8988T (cell line): Measurements from ENCODE around the gene FBXL19.
"Not testable (repeated sequence)": the region's sequence is repeated elsewhere in the genome, so short reads cannot be mapped to it uniquely, and the experiment has no call there.

Source experiments
- DNase-seq: peaks from one replicate; pipeline ENCODE4 v3.0.0; 2011

The FBXL19 gene

DNA sequence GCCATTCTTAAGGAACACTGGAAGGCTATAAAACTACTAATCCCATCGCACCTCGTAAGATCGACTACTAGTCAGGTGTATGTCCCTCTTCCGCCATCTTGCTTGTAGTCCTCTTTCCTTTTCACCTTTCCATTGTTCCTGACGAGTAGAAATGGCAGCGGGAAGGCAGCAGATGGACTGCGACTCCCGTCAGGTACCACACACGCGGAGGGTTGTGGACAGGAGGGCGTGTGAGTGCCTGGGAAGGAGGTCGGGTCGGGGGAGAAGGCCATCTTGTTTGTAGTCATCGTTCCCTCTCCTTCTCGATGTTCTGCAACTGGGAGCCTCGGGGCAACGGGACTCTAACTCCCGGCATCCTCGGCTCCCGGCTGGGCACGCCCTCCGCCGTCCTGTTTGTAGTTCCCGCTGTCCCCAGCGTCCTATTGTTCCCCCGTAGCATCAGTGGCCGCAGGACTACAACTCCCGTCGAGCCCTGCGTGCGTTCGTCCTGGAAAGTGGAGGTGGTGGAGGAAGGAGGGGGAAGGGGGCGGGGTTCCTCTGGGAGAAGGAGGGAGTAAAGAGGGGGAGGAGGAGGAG is 324 bp upstream of the FBXL19 start:
- DNase-seq = peak; percentile 84

DNA sequence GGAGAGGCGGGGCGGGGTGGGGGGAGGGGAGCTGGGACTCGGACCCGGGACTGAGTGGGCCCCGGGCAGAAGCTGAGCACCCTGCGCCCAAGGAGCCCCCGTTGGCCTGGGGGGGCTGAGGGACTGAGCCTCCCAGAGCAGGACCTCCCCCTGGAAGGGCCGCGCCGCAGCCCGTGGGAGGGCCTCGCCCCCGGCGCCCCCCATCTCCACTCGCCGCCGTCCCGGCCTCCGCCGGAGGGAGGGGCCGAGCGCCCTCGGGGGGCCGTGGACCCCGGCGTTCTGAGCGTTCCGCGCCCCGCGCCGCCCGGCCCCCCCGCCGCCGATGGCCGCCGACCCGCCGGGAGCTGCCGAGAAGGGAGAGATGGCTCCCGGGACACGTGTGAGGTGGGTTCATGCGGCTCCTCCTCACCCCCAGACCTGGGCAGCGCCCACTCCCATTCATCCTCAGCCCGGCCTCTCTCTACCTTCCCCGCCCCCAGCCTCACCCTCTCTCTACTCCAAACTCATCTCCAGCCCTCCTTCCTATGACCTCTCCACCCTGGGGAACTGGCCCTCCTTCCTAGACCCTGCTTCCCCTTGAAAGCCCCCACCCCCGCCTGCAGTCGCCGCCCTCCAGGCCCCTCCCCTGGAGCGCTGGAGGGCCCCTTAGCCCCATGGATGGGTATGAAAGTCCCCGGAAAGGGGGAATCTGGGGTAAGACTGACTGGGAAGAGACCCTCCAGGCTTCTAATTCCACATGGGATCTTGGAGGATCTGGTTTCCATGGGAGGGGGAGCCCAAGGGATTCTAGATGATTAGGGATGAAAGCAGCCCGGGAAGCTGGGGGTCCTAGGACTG is 922 bp downstream of the FBXL19 start:
- peak; percentile 35 for DNase-seq

DNA sequence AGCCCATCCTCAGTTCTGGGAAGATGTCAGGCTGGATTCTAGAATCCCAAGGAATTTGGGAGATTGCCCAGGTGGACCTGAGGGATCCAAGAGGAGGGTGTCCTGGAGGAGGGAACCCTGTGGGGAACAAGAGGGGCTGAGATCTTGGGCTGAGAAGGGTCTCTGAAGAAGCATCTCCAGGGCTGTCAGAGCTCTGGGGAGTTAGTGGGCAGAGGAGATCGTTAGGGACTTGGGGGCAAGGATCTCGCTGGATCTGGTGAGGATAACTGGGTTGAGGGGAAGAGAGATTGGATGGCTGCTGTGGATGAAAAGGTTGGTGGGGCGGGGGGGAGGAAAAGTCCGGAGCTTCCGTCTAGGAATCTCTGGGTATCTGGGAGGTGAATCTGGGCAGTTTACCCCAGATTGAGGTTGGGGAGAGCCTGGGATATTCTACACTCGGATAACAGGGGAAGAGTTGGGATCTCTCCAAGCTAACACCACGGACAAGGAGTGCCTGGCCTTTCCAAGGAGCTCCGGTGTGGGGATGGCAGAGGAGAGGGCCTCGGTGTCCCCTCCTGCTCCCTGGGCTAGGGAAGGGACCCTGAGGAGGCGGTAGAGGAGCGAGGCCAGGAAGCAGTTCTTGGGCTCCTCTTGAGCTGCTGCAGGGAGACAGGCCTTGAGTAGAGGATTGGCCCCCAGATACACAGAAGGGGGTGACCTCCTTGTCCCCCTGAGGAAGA is 1.7 kb downstream of the FBXL19 start:
- DNase-seq = no peak

DNA sequence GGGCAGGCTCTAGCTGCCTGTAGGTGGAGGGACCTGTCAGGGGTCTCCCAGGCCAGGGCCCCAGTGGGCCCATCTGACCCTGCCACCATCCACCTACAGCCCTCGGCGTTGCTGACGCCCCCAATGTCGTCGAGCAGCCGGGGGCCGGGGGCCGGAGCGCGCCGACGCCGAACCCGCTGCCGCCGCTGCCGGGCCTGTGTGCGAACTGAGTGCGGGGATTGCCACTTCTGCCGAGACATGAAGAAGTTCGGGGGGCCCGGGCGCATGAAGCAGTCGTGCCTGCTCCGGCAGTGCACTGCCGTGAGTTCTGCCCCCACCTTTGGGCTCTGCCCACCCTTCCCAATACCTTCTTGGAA is 2.2 kb downstream of the FBXL19 start:
- DNase-seq = no peak

DNA sequence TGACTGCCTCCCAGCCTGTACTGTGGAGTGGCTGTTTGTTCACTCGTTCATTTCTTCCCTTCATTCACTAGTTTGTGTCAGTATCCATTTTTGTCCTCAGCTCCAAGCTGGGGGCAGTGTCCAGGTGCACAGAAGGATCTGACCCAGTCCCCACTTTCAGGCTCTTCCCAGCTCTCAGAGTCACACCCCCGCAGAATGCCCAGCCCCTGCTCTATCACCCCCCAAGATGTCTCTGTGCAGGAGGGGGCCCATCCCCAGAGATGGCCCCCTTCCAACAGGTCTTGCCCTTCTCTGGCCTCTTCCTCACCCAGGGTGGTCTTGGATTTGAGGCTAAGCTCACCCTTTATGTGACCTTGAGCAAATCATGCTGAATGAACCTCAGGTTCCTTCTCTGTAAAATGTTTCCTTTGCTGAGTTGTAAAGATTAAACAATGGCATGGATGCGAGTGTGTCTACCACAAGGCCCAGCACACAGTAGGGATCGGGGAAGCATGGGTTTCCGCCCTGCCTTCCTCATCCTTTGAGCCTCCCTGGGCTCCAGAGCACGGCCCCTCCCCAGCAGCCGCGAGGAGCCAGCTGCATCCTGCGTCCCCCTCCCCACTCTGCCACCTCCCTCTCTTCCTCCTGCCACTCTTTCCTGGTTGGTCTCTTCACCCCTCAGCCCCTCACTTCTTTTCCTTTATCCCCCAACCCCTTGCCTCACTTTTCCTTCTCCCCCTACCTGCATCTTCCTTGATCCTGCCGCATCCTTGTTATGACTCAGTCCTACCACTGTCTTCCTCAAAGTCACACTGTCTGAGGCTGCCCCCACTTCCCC is 2.8 kb downstream of the FBXL19 start:
- DNase-seq = no peak

DNA sequence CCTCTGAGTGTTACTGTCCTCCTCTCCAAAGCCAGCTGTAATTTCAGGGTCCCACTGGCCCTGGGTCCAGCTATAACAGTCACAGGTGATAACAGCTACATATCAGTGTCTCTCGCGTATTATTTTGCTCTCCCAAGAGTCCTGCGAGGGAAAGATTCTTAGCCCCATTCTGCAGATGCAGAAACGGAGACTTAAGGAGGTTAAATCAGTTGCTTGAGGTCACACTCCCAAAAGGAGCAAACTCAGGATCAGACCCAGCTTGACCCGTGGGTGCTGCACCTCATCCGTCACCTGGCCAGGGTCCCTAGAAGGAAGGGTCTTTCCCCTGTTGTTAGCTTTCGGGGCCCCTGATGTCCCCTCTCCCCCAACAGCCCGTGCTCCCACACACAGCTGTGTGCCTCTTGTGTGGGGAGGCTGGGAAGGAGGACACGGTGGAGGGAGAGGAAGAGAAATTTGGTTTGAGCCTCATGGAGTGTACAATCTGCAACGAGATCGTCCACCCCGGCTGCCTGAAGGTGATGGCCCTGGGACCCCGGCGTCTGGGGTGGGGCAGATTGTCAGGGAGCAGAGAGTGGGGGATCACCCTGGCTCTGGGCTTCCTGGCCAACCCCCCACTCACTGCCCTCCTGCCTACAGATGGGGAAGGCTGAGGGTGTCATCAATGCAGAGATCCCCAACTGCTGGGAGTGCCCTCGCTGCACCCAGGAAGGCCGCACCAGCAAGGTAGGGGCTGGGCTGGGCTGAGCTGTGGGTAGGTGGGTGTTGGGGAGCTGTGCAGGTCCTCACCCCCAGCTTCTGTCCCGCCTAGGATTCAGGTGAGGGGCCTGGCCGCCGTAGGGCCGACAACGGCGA is 3.8 kb downstream of the FBXL19 start:
- no peak for DNase-seq

DNA sequence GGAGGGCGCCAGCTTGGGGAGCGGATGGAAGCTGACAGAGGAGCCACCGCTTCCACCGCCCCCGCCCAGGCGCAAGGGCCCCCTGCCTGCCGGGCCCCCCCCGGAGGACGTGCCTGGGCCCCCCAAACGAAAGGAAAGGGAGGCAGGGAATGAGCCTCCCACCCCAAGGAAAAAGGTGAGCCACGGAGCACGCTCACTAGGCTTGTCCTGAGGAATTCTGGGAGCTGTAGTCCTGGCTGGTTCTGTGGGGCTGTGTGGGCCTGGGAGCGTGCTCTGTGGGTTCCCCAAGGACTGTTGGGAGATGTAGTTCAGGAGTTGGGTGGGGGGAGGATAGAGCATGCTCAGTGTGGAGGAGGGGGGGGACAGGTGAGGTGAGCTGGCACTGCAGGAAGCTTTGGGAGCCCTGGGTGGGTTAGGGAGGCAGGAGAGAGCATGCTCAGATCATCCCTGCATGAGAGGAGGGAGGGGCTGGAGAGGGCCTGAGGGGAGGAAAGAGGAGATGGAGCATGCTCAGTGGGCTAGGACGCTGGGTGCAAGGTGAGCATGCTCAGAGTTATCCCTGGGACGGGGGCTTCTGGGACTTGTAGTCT is 4.5 kb downstream of the FBXL19 start:
- DNase-seq = peak; percentile 90

DNA sequence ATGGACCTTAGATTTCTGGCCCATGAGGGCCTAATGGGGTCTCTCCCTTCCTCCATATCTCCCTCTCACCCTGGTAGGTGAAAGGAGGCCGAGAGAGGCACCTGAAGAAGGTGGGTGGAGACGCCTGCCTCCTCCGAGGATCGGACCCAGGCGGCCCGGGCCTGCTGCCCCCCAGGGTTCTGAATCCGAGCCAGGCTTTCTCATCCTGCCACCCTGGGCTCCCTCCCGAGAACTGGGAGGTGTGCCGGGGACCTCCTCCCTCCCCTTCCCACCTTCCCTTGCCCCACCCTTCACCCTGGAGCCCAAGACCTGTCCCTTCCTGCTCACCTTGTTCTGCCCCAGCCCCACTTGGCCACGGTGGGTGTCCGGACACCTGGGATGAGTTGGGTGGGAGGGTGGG is 5.0 kb downstream of the FBXL19 start:
- no peak for DNase-seq

DNA sequence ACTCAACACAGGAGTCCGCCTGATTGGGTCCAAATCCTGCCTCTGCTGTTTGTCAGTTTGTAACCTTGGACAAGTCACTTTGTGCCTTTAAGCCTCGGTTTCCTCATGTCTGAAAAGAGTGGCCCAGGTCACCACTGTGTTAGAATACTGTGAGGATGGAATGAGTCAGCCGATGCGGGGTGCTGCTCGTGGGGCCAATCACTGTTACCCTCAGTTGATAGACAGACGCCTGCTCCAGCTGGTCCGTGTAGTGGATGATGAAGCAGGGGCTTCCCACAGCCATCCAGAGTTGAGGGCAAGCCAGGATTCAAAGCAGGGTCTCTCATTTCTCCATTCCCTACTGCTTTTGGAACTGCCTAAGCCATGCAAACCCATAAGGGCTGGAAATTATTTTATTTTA is 5.8 kb downstream of the FBXL19 start:
- DNase-seq = no peak

DNA sequence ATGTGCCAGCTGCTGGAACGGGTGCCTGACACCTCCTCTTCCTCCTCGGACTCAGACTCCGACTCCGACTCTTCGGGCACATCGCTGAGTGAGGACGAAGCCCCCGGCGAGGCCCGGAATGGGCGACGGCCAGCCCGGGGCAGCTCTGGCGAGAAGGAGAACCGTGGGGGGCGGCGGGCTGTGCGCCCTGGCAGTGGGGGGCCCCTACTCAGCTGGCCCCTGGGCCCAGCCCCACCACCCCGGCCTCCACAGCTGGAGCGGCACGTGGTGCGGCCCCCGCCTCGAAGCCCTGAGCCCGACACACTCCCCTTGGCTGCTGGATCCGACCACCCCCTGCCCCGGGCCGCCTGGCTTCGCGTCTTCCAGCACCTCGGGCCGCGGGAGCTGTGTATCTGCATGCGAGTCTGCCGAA is 6.8 kb downstream of the FBXL19 start:
- DNase-seq = no peak

DNA sequence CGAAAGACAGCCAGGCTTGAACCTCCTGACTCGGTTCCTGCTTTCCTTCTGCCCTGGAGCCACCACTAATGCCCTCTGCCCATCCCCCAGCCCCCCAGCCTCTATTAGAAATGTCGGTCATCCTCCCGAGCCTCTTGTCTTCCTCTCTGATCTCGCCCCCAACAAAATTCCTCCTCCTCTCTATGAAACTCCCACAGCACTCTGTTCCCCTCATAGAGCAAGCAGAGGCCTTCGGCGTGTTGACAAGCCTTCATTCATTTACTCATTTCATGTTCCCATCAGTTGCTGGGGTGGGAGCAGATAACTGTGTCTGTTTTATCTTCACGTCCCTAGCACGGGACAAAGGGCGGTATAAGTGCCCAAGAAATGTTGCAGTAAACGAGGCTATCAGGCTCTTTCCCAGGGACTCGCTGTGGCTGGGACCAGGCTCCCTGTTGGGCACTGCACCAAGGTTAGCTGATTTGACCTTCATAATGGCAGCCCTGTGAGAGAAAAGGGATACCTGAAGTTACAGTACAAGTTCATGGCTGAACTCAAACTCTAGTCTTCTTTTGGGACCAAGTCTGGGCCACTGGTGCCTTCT is 7.8 kb downstream of the FBXL19 start:
- no peak for DNase-seq

DNA sequence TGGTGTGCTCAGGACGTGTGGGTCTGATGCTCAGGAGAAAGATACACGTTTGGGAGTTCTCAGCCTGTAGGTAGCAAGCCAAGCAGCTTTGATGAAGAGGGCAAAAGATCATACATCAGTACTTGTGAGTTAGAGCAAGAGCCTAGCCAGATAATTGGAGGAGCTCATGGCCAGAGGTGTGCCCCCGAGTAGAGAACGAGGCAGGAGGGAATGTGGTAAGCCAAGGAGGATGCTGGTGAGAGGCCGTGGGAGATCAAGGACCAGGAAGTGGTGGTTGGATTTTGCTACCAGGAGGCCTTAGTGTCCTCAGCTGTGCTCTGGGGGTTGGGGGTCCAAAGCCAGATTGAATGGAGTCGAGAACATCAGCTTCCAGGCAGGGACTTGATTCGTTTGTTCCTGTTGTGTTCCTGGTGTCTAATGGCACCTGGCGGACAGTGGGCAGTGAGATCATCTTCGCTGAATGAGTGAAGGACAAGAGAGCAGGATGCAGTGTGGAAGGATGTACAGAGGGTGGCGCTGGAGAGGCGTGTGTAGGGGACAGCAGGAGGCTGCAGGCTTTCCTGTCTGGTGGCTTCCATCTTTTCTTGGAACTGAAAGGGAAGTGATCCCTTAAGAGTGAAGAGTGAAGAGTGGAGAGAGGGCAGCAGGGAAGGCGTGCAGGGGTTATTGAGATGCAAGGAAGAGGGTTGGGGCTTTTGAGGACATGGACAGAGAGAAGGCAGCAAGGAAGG is 11.6 kb downstream of the FBXL19 start:
- no peak for DNase-seq

DNA sequence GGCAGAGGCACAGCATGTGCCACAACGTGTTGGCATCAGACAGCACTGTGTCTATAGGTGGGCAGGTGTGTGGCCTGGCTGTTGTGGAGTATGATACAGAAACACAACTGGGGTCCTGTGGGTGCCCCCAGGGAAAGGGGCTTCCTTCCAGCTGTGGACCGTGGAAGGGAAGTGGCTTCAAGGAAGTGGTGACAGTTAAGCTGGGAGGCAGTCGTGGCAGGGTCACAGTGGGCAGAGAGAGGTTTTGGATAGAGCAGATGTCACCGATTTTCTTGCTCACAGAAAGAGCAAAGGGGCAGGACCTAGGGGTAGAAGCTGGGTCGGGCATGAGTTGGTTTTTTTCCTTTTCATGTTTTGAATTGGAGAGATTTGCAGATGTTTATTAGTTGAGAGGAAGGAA is 14.3 kb downstream of the FBXL19 start:
- DNase-seq = no peak

DNA sequence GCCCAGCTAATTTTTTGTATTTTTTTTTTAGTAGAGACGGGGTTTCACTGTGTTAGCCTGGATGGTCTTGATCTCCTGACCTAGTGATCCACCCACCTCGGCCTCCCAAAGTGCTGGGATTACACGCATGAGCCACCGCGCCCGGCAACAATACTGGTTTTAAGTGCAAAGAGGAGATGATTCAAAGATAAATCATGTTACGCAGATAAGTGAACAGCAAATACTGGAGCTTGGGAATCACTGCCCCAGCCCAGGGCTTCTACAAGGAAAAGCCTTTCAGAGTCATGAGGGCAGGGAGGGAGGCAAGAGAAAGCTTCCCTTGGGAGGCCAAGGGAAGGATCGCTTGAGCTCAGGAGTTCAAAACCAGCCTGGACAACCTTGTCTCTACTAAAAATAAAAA is 16.2 kb downstream of the FBXL19 start:
- not testable (repeated sequence) for DNase-seq

DNA sequence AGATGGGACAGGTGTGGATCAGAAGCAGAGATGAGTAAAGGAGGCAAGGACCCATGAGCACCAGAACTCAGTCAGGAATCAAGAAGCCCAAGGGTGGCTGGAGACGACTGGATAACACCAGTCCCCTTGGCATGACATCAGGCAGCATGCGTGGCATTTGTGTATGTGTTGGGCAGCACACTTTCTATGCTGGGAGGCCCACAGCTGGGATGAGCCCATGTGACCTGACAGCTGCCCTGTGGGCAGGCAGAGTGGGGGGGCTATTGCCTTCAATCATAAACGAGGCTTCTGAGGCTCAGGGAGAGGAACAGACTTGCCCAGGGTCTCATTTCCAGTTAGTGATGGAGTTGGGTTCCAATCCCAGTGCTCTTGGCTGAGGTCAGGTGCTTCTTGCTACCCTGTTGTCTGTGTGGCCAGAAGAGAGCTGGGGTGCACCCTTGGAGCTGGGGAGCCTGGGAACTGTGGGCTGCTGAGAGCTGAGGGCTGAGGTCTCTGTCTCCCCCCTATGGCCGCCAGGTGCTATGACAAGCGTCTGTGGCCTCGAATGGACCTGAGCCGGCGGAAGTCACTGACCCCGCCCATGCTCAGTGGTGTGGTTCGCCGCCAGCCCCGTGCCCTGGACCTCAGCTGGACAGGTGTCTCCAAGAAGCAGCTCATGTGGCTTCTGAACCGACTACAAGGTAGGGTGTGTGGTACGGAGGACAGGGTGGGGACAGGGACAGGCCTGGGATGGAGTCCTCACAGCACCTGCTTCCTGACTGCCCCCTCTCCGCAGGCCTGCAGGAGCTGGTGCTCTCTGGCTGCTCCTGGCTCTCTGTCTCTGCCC is 18.4 kb downstream of the FBXL19 start:
- DNase-seq = no peak

DNA sequence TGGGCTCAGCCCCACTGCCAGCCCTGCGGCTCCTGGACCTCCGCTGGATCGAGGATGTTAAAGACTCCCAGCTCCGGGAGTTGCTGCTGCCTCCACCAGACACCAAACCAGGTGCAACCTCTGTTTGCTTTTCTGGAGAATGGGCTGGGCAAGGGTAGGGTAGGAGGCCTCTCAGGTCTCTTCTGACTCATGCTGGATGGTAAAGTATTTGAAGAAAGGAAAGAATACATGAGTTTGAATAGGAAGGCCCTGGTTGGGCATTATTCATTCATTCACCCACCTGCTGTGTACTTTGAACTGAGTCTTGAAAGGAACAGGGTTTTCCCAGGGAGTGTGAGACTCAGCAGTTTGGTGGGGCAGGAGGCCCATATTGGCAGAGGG is 19.0 kb downstream of the FBXL19 start:
- no peak for DNase-seq

DNA sequence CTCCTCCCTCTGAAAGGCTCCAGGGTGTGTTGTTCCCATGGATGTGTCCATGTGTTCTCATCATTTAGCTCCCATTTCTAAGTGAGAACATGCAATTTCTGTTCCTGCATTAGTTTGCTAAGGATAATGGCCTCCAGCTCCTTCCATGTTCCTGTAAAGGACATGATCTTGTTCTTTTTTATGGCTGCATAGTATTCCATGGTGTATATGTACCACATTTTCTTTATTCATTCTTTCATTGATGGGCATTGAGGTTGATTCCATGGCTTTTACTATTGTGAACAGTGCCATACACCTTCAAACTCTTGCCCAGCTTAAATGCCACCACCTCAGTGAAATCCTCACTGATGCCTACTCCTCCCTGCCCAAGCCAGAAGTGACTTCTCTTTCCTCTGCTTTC is 21.0 kb downstream of the FBXL19 start:
- no peak for DNase-seq

DNA sequence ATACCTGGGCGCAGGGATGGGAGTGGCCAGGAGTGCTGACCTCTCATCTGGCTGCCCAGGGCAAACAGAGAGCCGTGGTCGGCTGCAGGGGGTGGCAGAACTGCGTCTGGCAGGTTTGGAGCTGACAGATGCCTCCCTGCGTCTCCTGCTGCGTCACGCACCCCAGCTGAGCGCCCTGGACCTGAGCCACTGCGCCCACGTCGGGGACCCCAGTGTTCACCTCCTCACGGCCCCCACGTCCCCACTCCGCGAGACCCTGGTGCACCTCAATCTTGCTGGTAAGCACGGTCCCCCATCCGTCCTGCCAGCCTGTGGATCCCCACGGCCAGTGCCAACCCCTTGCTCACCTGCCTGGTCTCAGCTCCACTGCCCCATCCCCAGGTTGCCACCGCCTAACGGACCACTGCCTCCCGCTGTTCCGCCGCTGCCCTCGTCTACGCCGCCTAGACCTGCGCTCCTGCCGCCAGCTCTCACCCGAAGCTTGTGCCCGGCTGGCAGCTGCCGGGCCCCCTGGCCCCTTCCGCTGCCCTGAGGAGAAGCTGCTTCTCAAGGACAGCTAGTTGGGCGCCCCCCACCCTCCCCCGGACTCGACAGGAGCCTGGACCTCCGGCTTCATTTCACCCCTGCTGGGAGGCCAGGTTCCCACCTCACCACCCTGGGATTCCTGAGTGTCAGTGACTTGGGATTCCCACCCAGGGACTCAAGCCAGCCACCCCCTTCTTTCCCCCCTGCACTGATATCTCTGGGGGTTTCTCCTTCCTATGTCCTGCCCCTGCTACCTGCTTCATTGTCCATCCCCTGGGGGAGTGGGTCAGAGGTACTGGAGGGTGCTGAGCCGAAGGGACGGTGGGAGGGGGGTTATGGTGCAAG is 23.5 kb downstream of the FBXL19 start:
- DNase-seq = no peak

DNA sequence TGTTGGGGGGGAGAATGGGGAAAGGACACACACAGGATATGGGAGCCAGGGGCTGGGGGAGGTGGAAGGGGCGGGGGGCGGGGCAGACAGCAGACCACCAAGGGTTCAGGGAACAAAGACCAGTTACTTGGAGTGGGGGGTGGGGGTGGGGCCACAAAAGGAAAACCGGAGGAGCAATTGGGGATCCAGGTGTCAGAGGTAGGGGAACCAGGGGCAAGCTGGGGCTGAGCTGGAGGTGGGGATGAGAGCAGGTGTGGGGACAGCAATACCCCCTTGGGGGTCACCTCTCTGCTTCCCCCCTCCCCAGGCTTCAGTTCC is 24.1 kb downstream of the FBXL19 start:
- DNase-seq = no peak
